ENCODE measurements around the gene SYNJ1. TPM values are rescaled to one million over a fixed set of nuclear protein-coding genes. Genes with fewer than 3 reads are reported as not detected.

SYNJ1 gene
- total and polyA plus RNA-seq, 2 of the 13 experiments (the other 11 are each of a cell fraction or from before 2014, with no cell fraction given): 2.0 to 2.7 TPM

DNA sequence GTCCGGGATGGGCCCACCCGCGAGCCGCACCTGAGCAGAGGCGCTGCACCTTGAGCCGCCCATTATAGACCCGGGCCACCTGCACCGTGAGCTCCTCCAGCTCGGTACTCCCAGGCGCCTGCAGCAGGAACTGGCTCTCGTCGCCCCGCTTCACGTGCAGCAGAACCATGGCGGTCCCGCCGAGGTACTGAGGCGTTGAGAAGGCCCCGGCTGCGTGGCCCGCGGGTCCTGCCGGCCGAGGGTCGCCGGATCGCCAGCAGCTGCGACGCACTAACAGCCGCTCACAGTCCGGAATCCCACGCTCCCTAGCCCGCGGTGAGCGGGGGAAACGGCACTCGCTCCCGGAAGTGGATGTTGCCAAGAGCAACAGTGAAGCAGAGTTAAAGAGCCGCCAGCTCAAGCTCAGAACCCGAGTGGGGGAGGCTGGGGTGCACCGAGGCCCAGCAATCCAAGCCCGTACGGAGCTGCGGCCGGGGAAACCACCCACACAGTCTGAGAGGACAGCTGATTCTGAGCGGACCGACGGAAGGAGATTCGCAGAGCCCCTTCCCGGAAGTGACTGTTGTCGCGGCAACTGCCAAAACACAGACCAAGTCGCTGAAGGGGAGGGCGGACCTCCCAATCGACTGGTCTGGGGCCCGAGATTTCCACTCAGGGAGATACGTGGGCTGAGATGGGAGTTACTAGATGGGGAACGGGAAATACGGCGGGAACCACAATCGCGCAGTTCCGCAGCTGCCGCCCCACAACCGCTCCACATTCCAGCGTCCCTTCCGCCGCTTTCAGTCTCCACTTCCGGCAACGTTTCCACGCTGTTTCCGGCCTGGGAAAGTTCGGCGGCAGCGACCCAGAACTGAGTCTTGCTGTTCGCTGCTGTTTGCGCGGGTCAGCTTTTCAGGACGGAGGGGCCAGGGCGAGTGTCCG is 115.5 kb downstream of the SYNJ1 start, which contains the start of gene CFAP298 (continued):
- TF ChIP-seq CHCHD3 (CRISPR knock-in tag; IDR thresholded peaks at IDR 0.05): no peak
- TF ChIP-seq, protein P1, sequence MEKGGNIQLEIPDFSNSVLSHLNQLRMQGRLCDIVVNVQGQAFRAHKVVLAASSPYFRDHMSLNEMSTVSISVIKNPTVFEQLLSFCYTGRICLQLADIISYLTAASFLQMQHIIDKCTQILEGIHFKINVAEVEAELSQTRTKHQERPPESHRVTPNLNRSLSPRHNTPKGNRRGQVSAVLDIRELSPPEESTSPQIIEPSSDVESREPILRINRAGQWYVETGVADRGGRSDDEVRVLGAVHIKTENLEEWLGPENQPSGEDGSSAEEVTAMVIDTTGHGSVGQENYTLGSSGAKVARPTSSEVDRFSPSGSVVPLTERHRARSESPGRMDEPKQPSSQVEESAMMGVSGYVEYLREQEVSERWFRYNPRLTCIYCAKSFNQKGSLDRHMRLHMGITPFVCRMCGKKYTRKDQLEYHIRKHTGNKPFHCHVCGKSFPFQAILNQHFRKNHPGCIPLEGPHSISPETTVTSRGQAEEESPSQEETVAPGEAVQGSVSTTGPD (CRISPR knock-in tag; IDR thresholded peaks at IDR 0.05): no peak
- TF ChIP-seq, protein P2, sequence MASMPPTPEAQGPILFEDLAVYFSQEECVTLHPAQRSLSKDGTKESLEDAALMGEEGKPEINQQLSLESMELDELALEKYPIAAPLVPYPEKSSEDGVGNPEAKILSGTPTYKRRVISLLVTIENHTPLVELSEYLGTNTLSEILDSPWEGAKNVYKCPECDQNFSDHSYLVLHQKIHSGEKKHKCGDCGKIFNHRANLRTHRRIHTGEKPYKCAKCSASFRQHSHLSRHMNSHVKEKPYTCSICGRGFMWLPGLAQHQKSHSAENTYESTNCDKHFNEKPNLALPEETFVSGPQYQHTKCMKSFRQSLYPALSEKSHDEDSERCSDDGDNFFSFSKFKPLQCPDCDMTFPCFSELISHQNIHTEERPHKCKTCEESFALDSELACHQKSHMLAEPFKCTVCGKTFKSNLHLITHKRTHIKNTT (CRISPR knock-in tag; IDR thresholded peaks at IDR 0.05): no peak
- TF ChIP-seq JUND (CRISPR knock-in tag; IDR thresholded peaks at IDR 0.05): no peak
- TF ChIP-seq NFYB (CRISPR knock-in tag; IDR thresholded peaks at IDR 0.05): no peak
- no peak for TF ChIP-seq THYN1 (CRISPR knock-in tag; IDR thresholded peaks at IDR 0.05; ENCODE audit: borderline replicate concordance, low read depth)
- peak; percentile 27; the same call in 1 of the 2 replicates for TF ChIP-seq RAD21 (CRISPR knock-in tag; IDR thresholded peaks at IDR 0.05)
- TF ChIP-seq ZNF616 (CRISPR knock-in tag; IDR thresholded peaks at IDR 0.05; ENCODE audit: low read depth): 0 out of 2 replicates have a peak, but pooled peaks have one; percentile 20
- TF ChIP-seq SMAD1 (CRISPR knock-in tag; IDR thresholded peaks at IDR 0.05; ENCODE audit: borderline replicate concordance, low read depth): no peak
- TF ChIP-seq, protein P3, sequence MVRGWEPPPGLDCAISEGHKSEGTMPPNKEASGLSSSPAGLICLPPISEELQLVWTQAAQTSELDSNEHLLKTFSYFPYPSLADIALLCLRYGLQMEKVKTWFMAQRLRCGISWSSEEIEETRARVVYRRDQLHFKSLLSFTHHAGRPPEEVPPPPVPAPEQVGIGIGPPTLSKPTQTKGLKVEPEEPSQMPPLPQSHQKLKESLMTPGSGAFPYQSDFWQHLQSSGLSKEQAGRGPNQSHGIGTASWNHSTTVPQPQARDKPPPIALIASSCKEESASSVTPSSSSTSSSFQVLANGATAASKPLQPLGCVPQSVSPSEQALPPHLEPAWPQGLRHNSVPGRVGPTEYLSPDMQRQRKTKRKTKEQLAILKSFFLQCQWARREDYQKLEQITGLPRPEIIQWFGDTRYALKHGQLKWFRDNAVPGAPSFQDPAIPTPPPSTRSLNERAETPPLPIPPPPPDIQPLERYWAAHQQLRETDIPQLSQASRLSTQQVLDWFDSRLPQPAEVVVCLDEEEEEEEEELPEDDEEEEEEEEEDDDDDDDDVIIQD (CRISPR knock-in tag; IDR thresholded peaks at IDR 0.05; ENCODE audit: low read depth): no peak
- TF ChIP-seq SIN3A (IDR thresholded peaks at IDR 0.05; ENCODE audit: borderline replicate concordance, low read depth, low read length): peak; percentile 98
- TF ChIP-seq PLRG1 (conservative IDR thresholded peaks at IDR 0.05): no peak
- no peak for TF ChIP-seq ZNF382 (CRISPR knock-in tag; IDR thresholded peaks at IDR 0.05; ENCODE audit: borderline replicate concordance)
- TF ChIP-seq SOX5 (CRISPR knock-in tag; IDR thresholded peaks at IDR 0.05; ENCODE audit: borderline replicate concordance): 0 out of 2 replicates have a peak, but pooled peaks have one; percentile 8
- TF ChIP-seq, protein P4, sequence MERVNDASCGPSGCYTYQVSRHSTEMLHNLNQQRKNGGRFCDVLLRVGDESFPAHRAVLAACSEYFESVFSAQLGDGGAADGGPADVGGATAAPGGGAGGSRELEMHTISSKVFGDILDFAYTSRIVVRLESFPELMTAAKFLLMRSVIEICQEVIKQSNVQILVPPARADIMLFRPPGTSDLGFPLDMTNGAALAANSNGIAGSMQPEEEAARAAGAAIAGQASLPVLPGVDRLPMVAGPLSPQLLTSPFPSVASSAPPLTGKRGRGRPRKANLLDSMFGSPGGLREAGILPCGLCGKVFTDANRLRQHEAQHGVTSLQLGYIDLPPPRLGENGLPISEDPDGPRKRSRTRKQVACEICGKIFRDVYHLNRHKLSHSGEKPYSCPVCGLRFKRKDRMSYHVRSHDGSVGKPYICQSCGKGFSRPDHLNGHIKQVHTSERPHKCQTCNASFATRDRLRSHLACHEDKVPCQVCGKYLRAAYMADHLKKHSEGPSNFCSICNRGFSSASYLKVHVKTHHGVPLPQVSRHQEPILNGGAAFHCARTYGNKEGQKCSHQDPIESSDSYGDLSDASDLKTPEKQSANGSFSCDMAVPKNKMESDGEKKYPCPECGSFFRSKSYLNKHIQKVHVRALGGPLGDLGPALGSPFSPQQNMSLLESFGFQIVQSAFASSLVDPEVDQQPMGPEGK (CRISPR knock-in tag; IDR thresholded peaks at IDR 0.05): peak; percentile 68; the same call in 1 of the 2 replicates
- no peak for TF ChIP-seq CBX1 (IDR thresholded peaks at IDR 0.05; ENCODE audit: low read depth)
- TF ChIP-seq ZNF256 (CRISPR knock-in tag; conservative IDR thresholded peaks at IDR 0.05): no peak
- no peak for TF ChIP-seq HDAC6 (IDR thresholded peaks at IDR 0.05; ENCODE audit: low read depth, low read length)
- TF ChIP-seq NCOA1 (CRISPR knock-in tag; IDR thresholded peaks at IDR 0.05): no peak
- TF ChIP-seq ZNF546 (CRISPR knock-in tag; conservative IDR thresholded peaks at IDR 0.05): peak; percentile 67; the same call in 1 of the 2 replicates
- no peak for TF ChIP-seq PAF1 (CRISPR knock-in tag; IDR thresholded peaks at IDR 0.05)
- TF ChIP-seq NFATC3 (CRISPR knock-in tag; IDR thresholded peaks at IDR 0.05): no peak
- no peak; the same call in 1 of the 2 replicates for TF ChIP-seq ZNF782 (CRISPR knock-in tag; IDR thresholded peaks at IDR 0.05; ENCODE audit: borderline replicate concordance)
- TF ChIP-seq PITX1 (CRISPR knock-in tag; IDR thresholded peaks at IDR 0.05): no peak
- TF ChIP-seq ZNF841 (CRISPR knock-in tag; IDR thresholded peaks at IDR 0.05; ENCODE audit: borderline replicate concordance): peak; percentile 72; the same call in 1 of the 2 replicates
